Coronary artery (tissue), 2 donors: Measurements from ENCODE around the gene PRDM16.

Source experiments
- DNase-seq: peaks from one replicate; pipeline ENCODE4 v3.0.0-alpha.2; 2017; ENCODE audit warnings: low spot score
- H3K27ac ChIP-seq, 2 donors: fragments of 200-600 bp; sonication (generic); one replicate each; pipeline ENCODE4 v1.5.1; 2016 to 2019
- H3K4me3 ChIP-seq: fragments of 200-600 bp; sonication (generic); 2 replicates; pipeline ENCODE4 v1.5.1; 2016; ENCODE audit warnings: mild to moderate bottlenecking, moderate library complexity
- CTCF ChIP-seq: fragments of 200-600 bp; sonication (generic); IDR thresholded peaks from one replicate; pipeline ENCODE4 v1.5.1; 2019; ENCODE audit warnings: antibody characterized with exemption

The PRDM16 gene

GRCh38 chr1:3233031-3233430 is 164.0 kb downstream of the PRDM16 start:
- DNase-seq, result no peak
- Histone ChIP-seq H3K4me3 (no peak overlapping the region), H3K27ac (no peak overlapping the region)
- no peak for TF ChIP-seq CTCF

- H3K27ac ChIP-seq, result no peak overlapping the region
- DNase-seq, result no peak
- TF ChIP-seq CTCF, result no peak
- H3K4me3 ChIP-seq, result no peak overlapping the region
Observed at GRCh38 chr1:3233551-3233950, 164.5 kb downstream of the PRDM16 start.

DNA sequence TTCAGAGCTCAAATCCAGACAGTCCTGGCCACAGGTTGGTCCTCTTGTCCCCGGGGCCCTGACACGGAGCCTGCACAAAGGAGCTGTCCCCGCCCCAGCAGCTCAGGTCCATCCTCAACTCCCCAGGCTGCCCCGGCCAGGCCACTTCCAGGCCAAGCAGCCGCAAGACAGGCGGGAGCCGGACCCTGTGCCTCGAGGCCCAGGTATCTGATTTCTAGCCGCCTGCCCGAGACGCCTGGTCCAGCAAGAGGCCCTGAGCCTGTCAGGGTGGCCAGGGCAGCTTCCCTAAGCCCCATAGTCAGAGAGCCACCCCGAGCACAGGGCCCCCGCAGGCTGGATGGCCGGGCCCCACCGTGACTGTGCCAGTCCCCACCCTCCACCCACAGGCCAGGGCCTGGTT is 165.3 kb downstream of the PRDM16 start:
- no peak for DNase-seq

DNA sequence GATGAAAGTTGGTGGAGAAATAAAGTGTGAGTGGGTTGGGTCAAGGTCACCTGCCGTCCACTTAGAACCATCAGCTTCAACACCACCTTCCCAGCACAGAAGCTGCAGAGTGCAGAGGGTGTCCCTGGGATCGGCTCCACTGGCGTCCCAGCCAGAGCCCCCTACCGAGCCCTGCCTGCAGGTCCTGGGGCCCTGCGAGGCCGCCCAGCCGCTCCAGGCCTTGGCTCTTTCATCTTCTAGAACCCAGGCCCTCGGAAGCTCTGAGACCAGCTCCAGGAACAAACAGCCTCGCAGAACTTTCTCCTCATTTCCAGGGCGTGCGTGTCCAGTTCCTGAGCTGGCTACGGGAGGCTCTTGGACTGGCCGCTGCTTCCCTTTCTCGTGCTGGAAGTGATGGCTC is 166.0 kb downstream of the PRDM16 start:
- Histone ChIP-seq H3K4me3 (no peak overlapping the region), H3K27ac (no peak overlapping the region)
- TF ChIP-seq CTCF, result no peak
- DNase-seq, result no peak

More for the DNA sequence above, 165.3 kb downstream of the PRDM16 start:
- no peak for TF ChIP-seq CTCF
- H3K27ac ChIP-seq, result no peak overlapping the region
- no peak overlapping the region for H3K4me3 ChIP-seq

DNA sequence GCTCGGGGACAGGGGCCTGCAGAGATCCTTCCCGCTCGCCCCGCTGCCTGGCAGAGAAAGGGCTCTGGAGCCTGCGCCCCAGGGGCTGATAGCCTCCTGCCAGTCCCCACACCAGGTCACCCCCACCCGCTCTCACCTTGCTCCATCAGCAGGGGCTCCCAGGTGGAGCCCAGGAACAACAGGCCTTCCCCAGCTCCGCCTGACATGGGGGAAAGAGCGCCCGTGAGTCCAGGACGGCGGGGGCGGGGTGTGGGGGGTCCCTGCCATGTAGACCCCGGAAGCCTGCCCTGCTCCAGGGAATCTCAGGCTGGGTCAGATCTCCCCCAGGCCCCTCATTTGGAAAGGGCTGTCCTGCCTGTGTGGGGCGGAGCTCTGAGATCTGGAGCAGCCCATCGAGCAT is 166.5 kb downstream of the PRDM16 start:
- Histone ChIP-seq H3K27ac (no peak overlapping the region), H3K4me3 (no peak overlapping the region)
- no peak for DNase-seq
- TF ChIP-seq CTCF, result no peak

DNA sequence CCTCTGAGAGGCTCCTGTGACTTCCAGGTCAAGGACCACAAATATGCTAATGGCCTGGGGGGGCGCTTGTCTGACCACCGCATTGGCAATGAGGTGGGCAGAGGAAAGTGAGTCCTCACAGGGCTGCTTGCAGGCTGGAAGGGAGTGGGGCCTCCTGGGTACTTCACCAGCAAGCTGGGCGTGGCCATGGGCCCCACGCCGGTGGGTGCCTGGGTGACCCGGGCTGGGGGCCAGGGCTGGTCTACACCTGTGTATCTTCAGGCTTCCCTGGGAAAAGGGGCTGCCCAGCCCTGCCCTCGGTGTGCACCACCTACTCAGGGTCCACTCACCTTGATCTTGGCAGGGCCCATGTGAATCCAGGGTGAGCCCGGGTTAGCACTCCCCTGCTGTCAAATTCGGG is 167.4 kb downstream of the PRDM16 start:
- no peak for TF ChIP-seq CTCF
- Histone ChIP-seq H3K4me3 (no peak overlapping the region), H3K27ac (no peak overlapping the region)
- no peak for DNase-seq

DNA sequence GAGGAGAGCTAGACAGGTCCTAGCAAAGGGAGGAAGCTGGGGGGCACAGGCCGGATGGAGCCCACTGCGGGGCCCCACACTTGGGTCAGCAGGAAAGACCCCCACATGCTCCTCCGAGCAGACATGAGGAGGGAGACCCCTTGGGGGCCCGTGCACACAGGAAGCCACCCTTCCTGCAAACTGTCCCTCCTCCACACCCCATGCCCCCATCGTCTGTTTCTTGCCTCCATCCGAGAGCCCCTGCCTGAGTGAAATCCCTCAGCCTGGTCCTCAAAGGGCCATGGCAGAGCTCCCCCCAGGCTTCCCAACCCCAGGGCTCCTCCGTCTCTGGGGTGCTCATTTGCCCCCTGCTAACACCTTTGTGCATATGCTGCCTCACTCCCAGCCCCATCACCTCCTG is 168.0 kb downstream of the PRDM16 start:
- no peak overlapping the region for H3K4me3 ChIP-seq
- no peak for TF ChIP-seq CTCF
- H3K27ac ChIP-seq, result no peak overlapping the region
- DNase-seq, result no peak
